ENCODE results near the gene GPR137. TPM values are rescaled to one million over a fixed set of nuclear protein-coding genes. Genes with fewer than 3 reads are reported as not detected.

GPR137 gene
- total and polyA plus RNA-seq, 2 experiments from 2014 or later = 16.3 to 32.5 TPM

GRCh38 chr11:64253481-64253880 lies 32.2 kb upstream of the GPR137 start:
- Histone ChIP-seq H2AFZ (no peak overlapping the region), H3K4me2 (peak overlapping the region; percentile 98; the same call in 1 of the 2 replicates), H3K79me2 (replicated peaks; ENCODE audit: insufficient read depth) (peaks cover 19% of the 10 kb centered on the region), H3K27ac (ENCODE audit: low read depth) (peak overlapping the region; percentile 59; the same call in 1 of the 2 replicates), H3K36me3 (ENCODE audit: insufficient read depth) (0 out of 2 replicates have a peak, but pooled peaks cover 5% of the 10 kb centered on the region), H3K27me3 (ENCODE audit: insufficient read depth) (no peaks in the 10 kb centered on the region), H3K9me2 (ENCODE audit: insufficient read depth) (no peaks in the 10 kb centered on the region), H3K4me3 (peak overlapping the region; percentile 94; the same call in 1 of the 2 replicates), H3K4me1 (ENCODE audit: insufficient read depth) (peaks cover 24% of the 10 kb centered on the region), H4K20me1 (replicated peaks; ENCODE audit: insufficient read depth) (no peaks in the 10 kb centered on the region; the same call in none of the 2 replicates), H3F3A (replicated peaks; ENCODE audit: low read depth) (peaks cover 22% of the 10 kb centered on the region)
- H3K36me3 Mint-ChIP-seq (ENCODE audit: low read depth) = peaks cover 24% of the 10 kb centered on the region
- H3K4me3 Mint-ChIP-seq = peak overlapping the region; percentile 92
- ATAC-seq (no peak), DNase-seq (ENCODE audit: low spot score) (no peak)
- H3K27ac Mint-ChIP-seq = peak overlapping the region; percentile 18; the same call in 1 of the 2 replicates
- H3K9me3 Mint-ChIP-seq = no peaks in the 10 kb centered on the region
- peaks cover 26% of the 10 kb centered on the region for H3K27me3 Mint-ChIP-seq (ENCODE audit: insufficient read depth, low read depth, poor library complexity)
- H3K4me1 Mint-ChIP-seq = peaks cover 31% of the 10 kb centered on the region
- no peak for TF ChIP-seq EZH2phosphoT487 (IDR thresholded peaks at IDR 0.05; ENCODE audit: unreplicated experiment)
- TF ChIP-seq POLR2AphosphoS5 (IDR thresholded peaks at IDR 0.05; ENCODE audit: low read depth) = no peak
- TF ChIP-seq CTCF (conservative IDR thresholded peaks at IDR 0.05; ENCODE audit: low read depth in 2 of 2) = no peak
- no peak for TF ChIP-seq ETS1 (IDR thresholded peaks at IDR 0.05)
- no peak for TF ChIP-seq EZH2 (IDR thresholded peaks at IDR 0.05; ENCODE audit: low read depth, unreplicated experiment)
- no peak for TF ChIP-seq JUNB (IDR thresholded peaks at IDR 0.05; ENCODE audit: unreplicated experiment)
- TF ChIP-seq ZNF114 (CRISPR knock-in tag; IDR thresholded peaks at IDR 0.05) = no peak
- TF ChIP-seq REST (IDR thresholded peaks at IDR 0.05; ENCODE audit: unreplicated experiment) = no peak

GRCh38 chr11:64254326-64254725 lies 31.3 kb upstream of the GPR137 start:
- Mint-ChIP-seq H3K9me3 (no peaks in the 10 kb centered on the region), H3K4me1 (peaks cover 22% of the 10 kb centered on the region), H3K36me3 (ENCODE audit: low read depth) (peaks cover 29% of the 10 kb centered on the region), H3K27me3 (ENCODE audit: insufficient read depth, low read depth, poor library complexity) (peaks cover 18% of the 10 kb centered on the region), H3K4me3 (no peak overlapping the region), H3K27ac (no peak overlapping the region)
- H3K4me3 ChIP-seq = no peak overlapping the region
- H3K4me1 ChIP-seq (ENCODE audit: insufficient read depth) = peaks cover 15% of the 10 kb centered on the region
- H4K20me1 ChIP-seq (replicated peaks; ENCODE audit: insufficient read depth) = no peaks in the 10 kb centered on the region; the same call in none of the 2 replicates
- H3F3A ChIP-seq (replicated peaks; ENCODE audit: low read depth) = peaks cover 14% of the 10 kb centered on the region
- H3K79me2 ChIP-seq (replicated peaks; ENCODE audit: insufficient read depth) = peaks cover 19% of the 10 kb centered on the region
- no peak for DNase-seq (ENCODE audit: low spot score)
- H3K27me3 ChIP-seq (ENCODE audit: insufficient read depth) = no peaks in the 10 kb centered on the region
- no peak overlapping the region for H3K27ac ChIP-seq (ENCODE audit: low read depth)
- no peak for ATAC-seq
- no peak overlapping the region for H2AFZ ChIP-seq
- H3K4me2 ChIP-seq = no peak overlapping the region
- 0 out of 2 replicates have a peak, but pooled peaks cover 5% of the 10 kb centered on the region for H3K36me3 ChIP-seq (ENCODE audit: insufficient read depth)
- H3K9me2 ChIP-seq (ENCODE audit: insufficient read depth) = no peaks in the 10 kb centered on the region
- TF ChIP-seq CTCF (conservative IDR thresholded peaks at IDR 0.05; ENCODE audit: low read depth in 2 of 2) = no peak

All from GM23338 (cell line).